Limb (tissue), 2 donors: ENCODE results near the gene POLDIP3.
A peak's percentile ranks its signal among the peaks of the same experiment; 100 is the strongest.
"Not testable (repeated sequence)": the region's sequence is repeated elsewhere in the genome, so short reads cannot be mapped to it uniquely, and the experiment has no call there.

ENCODE experiments used
- DNase-seq, 2 donors: peaks; one replicate each; pipeline ENCODE4 v3.0.0-alpha.2; 2016; ENCODE audit errors: extremely low spot score in 2 of 2

The POLDIP3 gene

DNA sequence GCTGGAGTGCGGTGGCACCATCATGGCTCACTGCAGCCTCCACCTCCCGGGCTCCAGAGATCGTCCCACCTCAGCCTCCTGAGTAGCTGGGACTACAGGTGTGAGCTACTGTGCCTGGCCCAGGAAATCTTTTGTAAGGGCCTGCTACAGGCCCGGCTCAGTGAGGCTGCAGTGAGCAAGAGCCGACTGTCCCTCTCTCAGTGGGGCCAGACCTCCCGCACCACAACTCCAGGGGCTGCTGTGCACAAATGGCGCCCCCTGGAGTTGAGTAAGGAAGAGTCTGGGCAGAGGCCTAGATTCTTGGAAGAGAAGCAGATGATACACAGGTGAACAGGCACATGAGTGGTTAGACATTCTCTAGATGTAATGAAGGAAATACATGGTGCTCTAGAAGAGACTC, 53.9 kb downstream of the POLDIP3 start:
- DNase-seq, result no peak

DNA sequence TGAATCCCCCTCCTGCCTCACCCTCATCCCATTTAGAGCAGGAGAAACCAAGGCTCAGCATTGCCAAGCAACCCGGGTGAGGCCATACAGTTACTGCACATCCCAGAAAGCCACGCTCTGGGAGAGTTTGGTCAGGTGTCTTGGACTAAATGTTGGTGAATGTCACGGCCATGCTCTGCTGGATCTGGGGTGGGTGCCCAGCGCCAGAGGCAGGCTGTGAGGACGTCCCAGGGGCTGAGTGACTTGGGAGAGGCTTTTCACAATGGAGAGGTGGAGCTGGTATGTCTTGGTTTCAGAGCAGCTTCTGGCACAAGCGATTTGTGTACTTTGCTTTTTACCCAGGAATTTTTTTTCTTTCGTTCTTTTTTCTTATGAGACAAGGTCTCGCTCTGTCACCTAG, 54.3 kb downstream of the POLDIP3 start:
- DNase-seq, result no peak

DNA sequence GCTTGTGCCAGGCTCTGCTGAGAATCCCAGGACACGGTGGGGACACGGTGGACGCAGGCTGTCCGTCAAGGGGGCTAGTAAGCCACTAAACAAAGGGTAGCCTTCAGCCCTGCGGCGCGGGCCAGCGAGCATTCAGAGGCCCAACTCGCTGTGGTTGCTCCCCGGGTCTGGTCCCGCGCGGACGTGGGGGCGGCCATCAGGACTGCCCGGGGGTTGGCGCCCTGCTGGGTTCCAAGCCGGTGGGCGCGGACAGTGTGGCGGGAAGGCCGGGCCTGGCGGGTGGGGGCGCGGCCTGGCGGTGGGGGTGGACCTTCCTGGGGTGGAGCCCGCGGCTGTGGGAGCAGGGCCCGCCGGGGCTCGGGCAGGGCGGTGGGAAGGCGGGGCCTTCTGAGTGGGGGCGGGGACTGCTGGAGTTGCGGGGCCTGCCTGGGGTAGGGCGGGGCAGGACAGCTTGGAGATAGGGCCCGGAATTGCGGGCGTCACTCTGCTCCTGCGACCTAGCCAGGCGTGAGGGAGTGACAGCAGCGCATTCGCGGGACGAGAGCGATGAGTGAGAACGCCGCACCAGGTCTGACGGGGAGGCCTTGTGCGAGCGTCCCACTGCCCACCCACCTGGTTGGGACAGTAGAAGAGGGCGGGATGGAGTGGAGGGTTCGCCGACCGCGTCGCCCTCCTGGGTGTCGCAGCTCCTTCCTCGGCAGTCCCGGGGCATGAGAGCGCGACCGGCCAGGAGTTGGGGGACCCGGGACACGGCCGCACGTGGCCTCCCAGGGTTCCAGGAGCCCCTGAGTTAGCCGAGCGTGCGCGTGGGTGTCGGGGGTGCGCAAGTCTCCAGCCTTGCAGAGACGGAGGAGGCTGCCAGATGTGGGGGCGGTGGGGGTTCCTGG, 61.0 kb downstream of the POLDIP3 start, which contains the start of gene SERHL2:
SERHL2 (plus strand) TSS at position 482 of the 887 bp plus-strand sequence; CDS start at position 547, 65 bp downstream.
- peak; percentile 74 to 89 for DNase-seq

DNA sequence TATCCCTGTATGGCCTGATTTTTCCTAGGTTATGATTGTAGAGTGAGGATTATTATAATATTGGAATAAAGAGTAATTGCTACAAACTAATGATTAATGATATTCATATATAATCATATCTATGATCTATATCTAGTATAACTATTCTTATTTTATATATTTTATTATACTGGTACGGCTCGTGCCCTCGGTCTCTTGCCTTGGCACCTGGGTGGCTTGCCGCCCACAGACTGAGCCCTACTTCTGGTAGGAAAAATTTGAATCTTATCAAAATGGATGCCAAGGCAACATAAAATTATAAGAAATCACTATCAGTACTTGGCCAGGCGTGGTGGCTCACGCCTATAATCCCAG, 62.4 kb downstream of the POLDIP3 start:
- DNase-seq, result not testable (repeated sequence)

DNA sequence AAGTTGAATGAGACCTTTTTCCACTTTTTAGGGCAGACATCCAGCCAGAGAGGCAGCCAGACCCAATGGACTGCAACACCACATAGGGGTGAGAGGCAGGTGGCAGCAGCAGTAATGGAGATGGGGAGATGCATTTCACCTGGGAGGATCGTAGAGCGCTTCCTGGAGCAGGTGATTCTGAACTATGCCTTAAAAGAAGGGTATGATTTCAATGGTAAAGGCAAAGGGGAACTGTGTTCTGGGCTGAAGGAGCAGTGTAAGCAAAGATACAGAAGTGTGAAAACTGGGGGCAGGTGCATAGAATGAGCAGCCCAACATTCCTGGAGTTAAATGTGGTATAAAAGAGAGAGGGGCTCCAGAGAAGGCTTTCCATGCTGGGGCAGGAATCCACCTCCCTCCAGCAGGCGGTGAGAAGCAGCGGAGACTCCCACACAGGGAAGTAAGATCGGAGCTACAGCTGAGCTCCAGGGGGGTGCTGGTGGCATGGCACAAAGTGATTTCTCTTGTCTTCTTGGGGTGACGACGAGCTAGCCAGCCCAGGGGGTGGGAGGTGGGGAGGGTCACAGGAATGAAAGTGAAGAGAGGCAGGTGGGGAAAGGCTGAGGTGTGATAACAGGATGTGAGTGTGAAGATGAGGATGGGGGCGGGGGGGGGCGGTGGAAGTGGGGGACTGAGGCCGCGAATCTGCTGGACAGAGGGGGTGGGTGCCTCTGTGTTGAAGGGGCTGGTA, 65.2 kb downstream of the POLDIP3 start:
- no peak for DNase-seq

DNA sequence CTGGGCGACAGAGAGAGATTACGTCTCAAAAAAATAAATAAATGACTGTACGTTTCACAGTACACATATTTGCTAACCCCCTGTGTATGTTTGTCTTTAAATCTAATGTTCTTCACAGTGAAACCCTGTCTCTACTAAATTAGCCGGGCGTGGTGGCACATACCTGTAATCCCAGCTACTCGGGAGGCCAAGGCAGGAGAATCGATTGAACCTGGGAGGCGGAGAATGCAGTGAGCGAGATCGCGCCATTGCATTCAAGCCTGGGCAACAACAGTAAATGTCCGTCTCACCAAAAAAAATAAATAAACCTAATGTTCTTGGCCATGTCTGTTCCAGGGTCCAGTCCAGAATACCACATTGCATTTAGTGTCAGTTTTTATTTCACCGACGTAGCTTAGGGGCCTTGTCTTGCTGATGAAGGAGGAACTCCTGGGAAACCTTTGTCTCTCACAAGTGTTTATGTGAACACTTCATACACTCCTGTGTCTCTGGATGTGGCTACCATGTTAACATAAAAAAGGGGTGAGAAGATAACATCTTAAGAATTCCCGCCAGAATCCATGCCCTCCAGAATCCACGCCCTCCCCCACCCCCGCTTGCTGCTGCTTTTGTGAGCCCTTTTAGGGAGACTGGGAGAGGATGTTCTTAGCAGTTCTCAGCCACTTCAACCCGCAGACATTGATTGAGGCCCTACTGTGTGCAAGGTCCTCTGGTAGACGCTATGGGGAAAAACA, 65.9 kb downstream of the POLDIP3 start:
- no peak for DNase-seq

DNA sequence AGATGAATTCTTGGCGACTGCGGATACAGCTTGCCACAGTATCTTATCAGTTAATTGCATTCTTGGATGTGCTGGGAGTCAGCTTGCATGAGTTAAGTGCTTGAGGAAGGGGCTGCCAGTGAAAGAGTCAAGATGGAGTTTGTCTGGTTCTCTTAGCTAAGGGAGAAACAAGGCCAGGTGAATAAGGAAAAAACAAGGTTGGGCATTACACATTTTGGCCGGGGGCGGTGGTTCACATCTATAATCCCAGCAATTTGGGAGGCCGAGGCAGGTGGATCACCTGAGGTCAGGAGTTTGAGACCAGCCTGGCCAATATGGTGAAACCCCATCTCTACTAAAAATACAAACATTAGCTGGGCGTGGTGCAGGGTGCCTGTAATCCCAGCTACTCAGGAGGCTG, 66.6 kb downstream of the POLDIP3 start:
- DNase-seq, result not testable (repeated sequence)

DNA sequence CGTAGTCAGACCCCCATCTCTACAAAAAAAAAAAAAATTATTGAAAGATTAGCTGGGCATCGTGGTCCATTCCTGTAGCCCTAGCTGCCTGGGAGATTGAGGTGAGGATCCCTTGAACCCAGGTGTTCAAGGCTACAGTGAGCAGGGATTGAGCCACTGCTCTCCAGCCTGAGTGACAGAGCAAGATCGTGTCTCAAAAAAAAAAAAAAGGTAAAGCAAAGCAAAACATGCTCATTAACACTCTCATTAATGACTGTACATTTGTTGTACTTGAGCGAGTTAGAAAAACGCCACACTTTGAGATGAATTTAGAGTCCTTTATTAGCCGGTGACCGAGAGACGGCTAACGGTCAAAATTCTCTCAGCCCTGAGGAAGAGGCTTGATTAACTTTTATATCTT, 67.1 kb downstream of the POLDIP3 start:
- no peak for DNase-seq

DNA sequence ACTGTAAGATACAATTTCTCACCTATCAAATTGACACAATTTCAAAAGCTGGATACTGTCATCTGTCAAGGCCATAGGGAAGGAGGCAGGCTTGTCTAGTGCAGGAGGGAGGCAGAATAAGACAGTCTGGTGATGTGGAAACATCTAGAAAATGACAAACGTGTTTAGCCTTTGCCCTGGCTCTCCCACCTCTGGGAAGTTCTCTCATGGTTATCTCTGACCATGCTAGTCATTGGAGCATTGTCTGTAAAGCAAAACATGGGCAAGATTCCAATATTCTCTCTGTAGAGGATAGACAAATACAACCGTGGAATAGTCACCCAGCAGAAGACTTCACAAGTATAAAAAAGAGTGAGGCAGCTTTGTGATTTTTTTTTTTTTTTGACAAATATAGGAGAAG, 70.0 kb downstream of the POLDIP3 start:
- DNase-seq, result no peak

DNA sequence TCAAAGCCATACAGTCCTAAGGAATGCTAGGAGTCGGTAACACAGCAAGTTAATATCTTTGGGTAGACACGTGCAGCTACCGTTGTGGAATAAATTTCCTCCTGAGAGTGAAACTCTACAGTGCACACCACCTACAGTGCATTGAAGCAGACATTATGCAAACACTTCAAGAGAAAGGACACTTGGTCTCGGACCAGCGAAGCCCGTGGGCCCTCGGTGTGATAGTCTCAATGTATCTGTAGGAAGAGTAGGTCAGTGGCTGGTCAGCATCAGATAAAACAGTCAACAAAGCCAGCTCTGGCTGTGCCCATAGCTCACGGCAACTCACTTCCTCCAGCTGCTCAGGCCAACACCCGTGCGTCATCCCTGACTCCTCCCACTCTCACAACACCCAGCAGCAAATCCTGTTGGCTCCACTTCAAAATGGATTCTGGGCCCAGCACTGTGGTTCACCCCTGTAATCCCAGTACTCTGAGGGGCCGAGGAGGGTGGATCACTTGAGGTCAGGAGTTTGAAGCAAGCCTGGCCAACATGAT, 75.4 kb downstream of the POLDIP3 start:
- not testable (repeated sequence) for DNase-seq

DNA sequence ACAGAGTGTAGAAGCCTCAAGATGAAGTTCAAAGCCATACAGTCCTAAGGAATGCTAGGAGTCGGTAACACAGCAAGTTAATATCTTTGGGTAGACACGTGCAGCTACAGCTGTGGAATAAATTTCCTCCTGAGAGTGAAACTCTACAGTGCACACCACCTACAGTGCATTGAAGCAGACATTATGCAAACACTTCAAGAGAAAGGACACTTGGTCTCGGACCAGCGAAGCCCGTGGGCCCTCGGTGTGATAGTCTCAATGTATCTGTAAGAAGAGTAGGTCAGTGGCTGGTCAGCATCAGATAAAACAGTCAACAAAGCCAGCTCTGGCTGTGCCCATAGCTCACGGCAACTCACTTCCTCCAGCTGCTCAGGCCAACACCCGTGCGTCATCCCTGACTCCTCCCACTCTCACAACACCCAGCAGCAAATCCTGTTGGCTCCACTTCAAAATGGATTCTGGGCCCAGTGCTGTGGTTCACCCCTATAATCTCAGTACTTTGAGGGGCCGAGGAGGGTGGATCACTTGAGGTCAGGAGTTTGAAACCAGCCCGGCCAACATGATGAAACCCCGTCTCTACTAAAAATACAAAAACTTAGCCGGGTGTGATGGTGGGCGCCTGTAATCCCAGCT, 77.4 kb downstream of the POLDIP3 start:
- not testable (repeated sequence) for DNase-seq

DNA sequence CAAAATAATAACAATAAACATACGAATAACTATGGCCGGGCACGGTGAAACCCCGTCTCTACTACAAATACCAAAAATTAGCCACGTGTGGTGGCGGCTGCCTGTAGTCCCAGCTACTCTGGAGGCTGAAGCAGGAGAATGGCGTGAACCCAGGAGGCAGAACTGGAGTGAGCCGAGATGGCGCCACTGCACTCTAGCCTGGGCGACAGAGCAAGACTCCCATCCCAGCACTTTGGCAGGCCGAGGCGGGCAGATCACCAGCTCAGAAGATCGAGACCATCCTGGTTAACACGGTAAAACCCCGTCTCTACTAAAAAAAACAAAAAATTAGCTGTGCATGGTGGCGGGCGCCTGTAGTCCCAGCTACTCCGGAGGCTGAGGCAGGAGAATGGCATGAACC, 78.0 kb downstream of the POLDIP3 start:
- DNase-seq, result not testable (repeated sequence)

DNA sequence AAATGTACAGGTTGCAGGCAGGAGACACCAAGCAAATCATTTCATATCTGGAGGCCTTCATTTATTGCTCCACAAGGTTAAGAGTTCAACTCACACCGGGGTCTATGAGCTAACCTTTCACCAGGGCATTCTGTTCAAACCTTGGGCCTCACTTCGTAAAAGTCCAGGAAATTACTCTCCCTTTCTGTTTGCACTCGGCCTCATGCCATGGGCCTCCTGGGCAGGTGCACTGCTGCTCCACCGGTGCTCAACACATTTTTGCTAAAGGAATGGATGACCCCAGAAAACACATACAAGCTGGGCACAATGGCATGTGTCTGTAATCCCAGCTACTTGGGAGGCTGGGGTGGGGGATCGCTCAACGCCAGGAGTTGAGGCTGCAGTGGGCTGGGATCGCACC, 78.5 kb downstream of the POLDIP3 start:
- no peak for DNase-seq

DNA sequence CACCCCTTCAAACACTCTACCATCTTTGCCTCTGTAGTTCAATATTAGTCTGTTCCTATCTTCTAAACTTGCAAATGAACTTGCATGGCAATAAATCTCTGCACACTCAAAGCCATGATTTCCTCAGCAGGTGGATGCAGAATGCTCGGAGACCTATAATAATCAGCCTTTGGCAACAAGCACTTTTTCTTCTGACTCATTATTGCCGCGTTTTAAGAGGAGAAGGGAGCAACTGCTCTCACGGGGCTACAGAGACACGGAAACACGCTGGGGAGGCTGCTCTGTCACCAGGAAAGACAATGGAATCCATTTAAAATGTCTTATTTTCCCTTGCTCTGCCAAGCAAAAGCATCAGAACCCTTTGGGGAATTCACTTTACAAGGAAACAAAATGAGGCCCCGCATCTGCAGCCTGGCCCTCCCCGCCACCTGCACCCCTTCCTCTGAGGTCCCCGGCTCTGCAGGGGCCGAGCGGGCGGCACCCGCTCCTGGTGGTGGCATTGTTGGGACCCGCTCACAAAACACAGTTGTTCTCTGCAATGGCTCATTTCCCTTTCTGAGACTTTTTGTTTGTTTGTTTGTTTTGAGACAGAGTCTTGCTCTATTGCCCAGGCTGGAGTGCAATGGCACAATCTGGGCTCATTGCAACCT, 79.5 kb downstream of the POLDIP3 start:
- DNase-seq, result not testable (repeated sequence)
